NCI-H1105 treated with DMSO at 0.1 percent for 48 hours (cell line): ENCODE results near the gene LRP1B.
"Not testable (repeated sequence)": the region's sequence is repeated elsewhere in the genome, so short reads cannot be mapped to it uniquely, and the experiment has no call there.

ENCODE experiments used
- DNase-seq: peaks from one replicate; lab custom pipeline; 2025; lab: John Stamatoyannopoulos, UW

The LRP1B gene

GRCh38 chr2:140601801-140602200, 1529.0 kb downstream of the LRP1B start:
- DNase-seq, result no peak

- DNase-seq, result no peak
These were observed 1529.5 kb downstream of the LRP1B start for GRCh38 chr2:140601342-140601741.

- DNase-seq, result no peak
These were observed 1530.7 kb downstream of the LRP1B start for GRCh38 chr2:140600116-140600515.

- no peak for DNase-seq
These were observed 1533.0 kb downstream of the LRP1B start for GRCh38 chr2:140597836-140598235.

- DNase-seq, result no peak
These were observed 1533.6 kb downstream of the LRP1B start for GRCh38 chr2:140597205-140597604.

- no peak for DNase-seq
These were observed 1534.4 kb downstream of the LRP1B start for GRCh38 chr2:140596447-140596846.

- no peak for DNase-seq
These were observed 1535.7 kb downstream of the LRP1B start for GRCh38 chr2:140595107-140595506.

GRCh38 chr2:140593132-140593531, 1537.7 kb downstream of the LRP1B start:
- no peak for DNase-seq

- no peak for DNase-seq
These were observed 1541.1 kb downstream of the LRP1B start for GRCh38 chr2:140589696-140590095.

GRCh38 chr2:140589273-140589672, 1541.5 kb downstream of the LRP1B start:
- no peak for DNase-seq

- no peak for DNase-seq
These were observed 1544.4 kb downstream of the LRP1B start for GRCh38 chr2:140586379-140586778.

GRCh38 chr2:140585016-140585415, 1545.8 kb downstream of the LRP1B start:
- DNase-seq, result no peak

- DNase-seq, result no peak
These were observed 1546.3 kb downstream of the LRP1B start for GRCh38 chr2:140584471-140584870.

GRCh38 chr2:140580532-140581151, 1550.2 kb downstream of the LRP1B start:
- DNase-seq, result no peak

- no peak for DNase-seq
These were observed 1553.4 kb downstream of the LRP1B start for GRCh38 chr2:140577453-140577852.

- DNase-seq, result no peak
These were observed 1563.1 kb downstream of the LRP1B start for GRCh38 chr2:140567734-140568133.

- DNase-seq, result no peak
These were observed 1565.1 kb downstream of the LRP1B start for GRCh38 chr2:140565756-140566155.

GRCh38 chr2:140555701-140556100, 1575.1 kb downstream of the LRP1B start:
- no peak for DNase-seq

GRCh38 chr2:140552634-140553033, 1578.2 kb downstream of the LRP1B start:
- DNase-seq, result no peak

- DNase-seq, result no peak
These were observed 1579.5 kb downstream of the LRP1B start for GRCh38 chr2:140551287-140551686.

- DNase-seq, result no peak
These were observed 1580.0 kb downstream of the LRP1B start for GRCh38 chr2:140550821-140551220.

- not testable (repeated sequence) for DNase-seq
These were observed 1586.0 kb downstream of the LRP1B start for GRCh38 chr2:140544769-140545168.

- no peak for DNase-seq
These were observed 1588.2 kb downstream of the LRP1B start for GRCh38 chr2:140542627-140543026.

- no peak for DNase-seq
These were observed 1591.5 kb downstream of the LRP1B start for GRCh38 chr2:140539242-140539875.
